Keratinocyte (primary cell): ENCODE results near the gene ZSCAN5B. TPM values are rescaled to one million over a fixed set of nuclear protein-coding genes. Genes with fewer than 3 reads are reported as not detected.

Experiments
- DNase-seq: peaks from one replicate; pipeline ENCODE4 v3.0.0-alpha.2; 2011; ENCODE audit warnings: low read depth, missing footprints, low spot score
- FAIRE-seq: peaks from 2 replicates; lab custom pipeline; 2011; peaks lifted over from hg19 to GRCh38; lab: Jason Lieb, UNC
- H2AFZ ChIP-seq: 2 replicates; pipeline ENCODE4 v1.6.0; 2012; ENCODE audit warnings: low read length, control low read depth, inconsistent platforms; ENCODE audit not compliant: control insufficient read depth
- H3K27ac ChIP-seq: 2 replicates; pipeline ENCODE4 v1.5.1; 2011; ENCODE audit warnings: low read length; ENCODE audit not compliant: control insufficient read depth, insufficient read depth
- H3K27me3 ChIP-seq: 3 replicates; pipeline ENCODE4 v1.6.0; 2011; ENCODE audit warnings: low read length; ENCODE audit not compliant: control insufficient read depth, insufficient read depth; ENCODE audit errors: extremely low read depth
- H3K36me3 ChIP-seq, 2 experiments: 2 replicates in 1 of 2; 3 replicates in 1 of 2; pipeline ENCODE4 v1.5.1; 2011; ENCODE audit warnings: low read length in 2 of 2, mild to moderate bottlenecking in 1 of 2; ENCODE audit not compliant: control insufficient read depth in 2 of 2, insufficient read depth in 2 of 2; ENCODE audit errors: extremely low read depth in 1 of 2
- H3K4me1 ChIP-seq: 3 replicates; pipeline ENCODE4 v1.5.1; 2011; ENCODE audit warnings: low read length; ENCODE audit not compliant: control insufficient read depth, insufficient read depth; ENCODE audit errors: extremely low read depth
- H3K4me2 ChIP-seq: 3 replicates; pipeline ENCODE4 v1.6.0; 2011; ENCODE audit warnings: low read depth, low read length; ENCODE audit not compliant: control insufficient read depth, insufficient read depth; ENCODE audit errors: extremely low read depth
- H3K4me3 ChIP-seq, 3 experiments: fragments of 200-600 bp in 1 of 3; sonication (generic) in 1 of 3; 2 replicates in 2 of 3; 3 replicates in 1 of 3; pipeline ENCODE4 v1.5.1; 2011 to 2016; ENCODE audit warnings: low read length in 3 of 3, mild to moderate bottlenecking in 3 of 3, control low read depth in 2 of 3, inconsistent platforms in 1 of 3, low read depth in 1 of 3, mixed read lengths in 1 of 3, mixed run types in 1 of 3, moderate library complexity in 1 of 3; ENCODE audit not compliant: control insufficient read depth in 2 of 3, insufficient read depth in 2 of 3; ENCODE audit errors: extremely low read depth in 1 of 3
- H3K79me2 ChIP-seq: 2 replicates; pipeline ENCODE4 v1.6.0; 2012; ENCODE audit warnings: low read length; ENCODE audit not compliant: control insufficient read depth, insufficient read depth
- H3K9ac ChIP-seq: 3 replicates; pipeline ENCODE4 v1.6.0; 2011; ENCODE audit warnings: low read length; ENCODE audit not compliant: control insufficient read depth, insufficient read depth; ENCODE audit errors: extremely low read depth
- H3K9me1 ChIP-seq: 3 replicates; pipeline ENCODE4 v1.6.0; 2011; ENCODE audit warnings: low read length; ENCODE audit not compliant: control insufficient read depth, insufficient read depth; ENCODE audit errors: extremely low read depth
- H3K9me3 ChIP-seq: 2 replicates; pipeline ENCODE4 v1.5.1; 2012; ENCODE audit warnings: low read depth, low read length; ENCODE audit not compliant: control insufficient read depth
- H4K20me1 ChIP-seq: 3 replicates; pipeline ENCODE4 v1.6.0; 2011; ENCODE audit warnings: low read length; ENCODE audit not compliant: control insufficient read depth, insufficient read depth; ENCODE audit errors: extremely low read depth
- EZH2 ChIP-seq: IDR thresholded peaks from one replicate; pipeline ENCODE4 v1.6.1; 2012; ENCODE audit warnings: inconsistent platforms, mild to moderate bottlenecking, low read length, moderate library complexity
- dilution Hi-C: fragments of 300-500 bp; cut with MboI; formaldehyde crosslinking; loops from one replicate; pipeline ENCODE4 v1.7.0; 2020; ENCODE audit warnings: low sequenced_read_pairs; ENCODE audit not compliant: extremely low pct_ligation_motif_present
- polyA plus RNA-seq, 5 experiments: library from polyadenylated mRNA; depleted of rRNA in 3 of 5; stranded (reverse) in 3 of 5; stranded (forward) in 1 of 5; unstranded in 1 of 5; fragments of >200 nt; gene quantifications; 1 replicate in 1 of 5; 2 replicates in 3 of 5; 3 replicates in 1 of 5; pipeline versions ENCODE4 v1.2.1 to v1.2.3, GENCODE V29; 2011 to 2012; ENCODE audit warnings: missing spikeins in 2 of 5, low read depth in 1 of 5, low replicate concordance in 1 of 5
- TF ChIP-seq, protein P1 (sequence below), 3 experiments: IDR thresholded peaks in 1 of 3; conservative IDR thresholded peaks in 1 of 3; optimal IDR thresholded peaks in 1 of 3; 2 replicates in 2 of 3; 3 replicates in 1 of 3; pipeline versions ENCODE3 to v1.5.1; 2011; ENCODE audit warnings: low read length in 3 of 3, mild to moderate bottlenecking in 3 of 3, moderate library complexity in 2 of 3, control low read depth in 1 of 3, inconsistent platforms in 1 of 3; ENCODE audit not compliant: insufficient read depth in 2 of 3; ENCODE audit errors: extremely low read depth in 1 of 3

Gene ZSCAN5B
- polyA plus RNA-seq, 1 donor (not counting 4 experiments of a cell fraction or from before 2014, with no cell fraction given) = not detected

DNA sequence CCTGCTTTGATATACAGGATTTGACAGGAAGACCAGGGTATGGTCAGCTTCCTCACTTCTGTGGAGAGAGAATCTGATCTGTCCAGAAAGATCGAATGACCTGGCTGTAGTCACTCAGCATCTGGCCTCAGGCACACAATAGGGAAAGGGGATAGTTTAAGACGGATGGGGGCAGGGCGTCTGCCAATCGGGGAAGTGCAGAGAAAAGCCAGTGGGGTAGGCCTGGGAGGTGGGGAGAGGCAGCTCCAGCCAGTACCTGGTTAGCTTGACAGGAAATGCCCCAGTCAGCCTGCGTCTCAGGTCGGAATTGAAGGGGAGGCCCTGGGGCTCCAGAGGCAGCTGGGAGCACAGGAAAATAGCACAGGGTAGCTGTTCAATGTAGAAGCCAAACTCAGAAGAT, 44.1 kb downstream of the ZSCAN5B start:
- FAIRE-seq = no peak
- Histone ChIP-seq H3K4me1 (no peaks in the 10 kb centered on the region), H3K36me3 (peaks cover 7 to 8% of the 10 kb centered on the region in 2 experiments), H3K4me3 (no peak overlapping the region), H2AFZ (no peak overlapping the region), H3K9me1 (no peaks in the 10 kb centered on the region), H3K27me3 (no peaks in the 10 kb centered on the region), H3K4me2 (no peak overlapping the region), H3K79me2 (peaks cover 9% of the 10 kb centered on the region), H3K9ac (no peak overlapping the region), H3K27ac (no peak overlapping the region), H3K9me3 (no peaks in the 10 kb centered on the region), H4K20me1 (peaks cover 2% of the 10 kb centered on the region)
- DNase-seq = no peak
- TF ChIP-seq, protein P1, sequence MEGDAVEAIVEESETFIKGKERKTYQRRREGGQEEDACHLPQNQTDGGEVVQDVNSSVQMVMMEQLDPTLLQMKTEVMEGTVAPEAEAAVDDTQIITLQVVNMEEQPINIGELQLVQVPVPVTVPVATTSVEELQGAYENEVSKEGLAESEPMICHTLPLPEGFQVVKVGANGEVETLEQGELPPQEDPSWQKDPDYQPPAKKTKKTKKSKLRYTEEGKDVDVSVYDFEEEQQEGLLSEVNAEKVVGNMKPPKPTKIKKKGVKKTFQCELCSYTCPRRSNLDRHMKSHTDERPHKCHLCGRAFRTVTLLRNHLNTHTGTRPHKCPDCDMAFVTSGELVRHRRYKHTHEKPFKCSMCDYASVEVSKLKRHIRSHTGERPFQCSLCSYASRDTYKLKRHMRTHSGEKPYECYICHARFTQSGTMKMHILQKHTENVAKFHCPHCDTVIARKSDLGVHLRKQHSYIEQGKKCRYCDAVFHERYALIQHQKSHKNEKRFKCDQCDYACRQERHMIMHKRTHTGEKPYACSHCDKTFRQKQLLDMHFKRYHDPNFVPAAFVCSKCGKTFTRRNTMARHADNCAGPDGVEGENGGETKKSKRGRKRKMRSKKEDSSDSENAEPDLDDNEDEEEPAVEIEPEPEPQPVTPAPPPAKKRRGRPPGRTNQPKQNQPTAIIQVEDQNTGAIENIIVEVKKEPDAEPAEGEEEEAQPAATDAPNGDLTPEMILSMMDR (optimal IDR thresholded peaks at IDR 0.05 in 1 of 3, IDR thresholded peaks at IDR 0.05 in 1 of 3, conservative IDR thresholded peaks at IDR 0.05 in 1 of 3; ENCODE audit: extremely low read depth in 1 of 3, insufficient read depth in 2 of 3, low read length in 3 of 3) = no peak
- no peak for TF ChIP-seq EZH2
- dilution Hi-C loops = no loop called here

DNA sequence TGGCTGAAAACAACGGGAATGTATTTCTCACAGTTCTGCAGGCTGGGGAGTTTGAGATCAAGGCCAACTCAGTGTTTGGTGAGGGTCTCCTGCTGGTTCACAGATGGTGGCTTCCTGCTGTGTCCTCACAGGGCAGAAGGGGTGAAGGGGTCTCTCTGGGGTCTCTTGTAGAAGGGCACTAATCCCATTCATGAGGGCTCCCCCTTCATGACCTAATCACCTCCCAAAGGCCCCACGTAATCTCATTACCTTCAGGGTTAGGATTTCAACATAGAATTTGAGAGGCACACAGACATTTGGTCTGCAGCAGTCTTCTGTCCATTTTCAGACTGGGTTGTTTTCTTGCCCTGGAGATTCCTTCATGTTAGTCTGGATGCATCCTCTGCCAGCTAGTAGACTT, 44.9 kb downstream of the ZSCAN5B start:
- Histone ChIP-seq H3K4me1 (no peaks in the 10 kb centered on the region), H3K4me3 (no peak overlapping the region), H3K9me1 (no peaks in the 10 kb centered on the region), H3K36me3 (peaks cover 6 to 8% of the 10 kb centered on the region in 2 experiments), H3K79me2 (peaks cover 9% of the 10 kb centered on the region), H3K9ac (no peak overlapping the region), H2AFZ (no peak overlapping the region), H3K9me3 (no peaks in the 10 kb centered on the region), H3K27ac (no peak overlapping the region), H4K20me1 (peaks cover 2% of the 10 kb centered on the region), H3K4me2 (no peak overlapping the region), H3K27me3 (no peaks in the 10 kb centered on the region)
- TF ChIP-seq, protein P1 (optimal IDR thresholded peaks at IDR 0.05 in 1 of 3, IDR thresholded peaks at IDR 0.05 in 1 of 3, conservative IDR thresholded peaks at IDR 0.05 in 1 of 3; ENCODE audit: extremely low read depth in 1 of 3, insufficient read depth in 2 of 3, low read length in 3 of 3) = no peak
- no peak for TF ChIP-seq EZH2
- DNase-seq (no peak), FAIRE-seq (no peak)
- dilution Hi-C loops = no loop called here
